ENCODE results near the gene ITGA4.
A peak's percentile ranks its signal among the peaks of the same experiment; 100 is the strongest.
"Not testable (repeated sequence)": the region's sequence is repeated elsewhere in the genome, so short reads cannot be mapped to it uniquely, and the experiment has no call there.

ITGA4 gene

GRCh38 chr2:181457121-181457740, at the start of gene ITGA4:
Gene ITGA4 (plus strand): TSS chr2:181457386. CDS start chr2:181457655, 269 bp downstream.
- peak; percentile 92 for DNase-seq

- no peak for DNase-seq
These were observed 48.3 kb upstream of the ITGA4 start for GRCh38 chr2:181408861-181409260.

GRCh38 chr2:181411105-181411849, 45.9 kb upstream of the ITGA4 start:
- DNase-seq: peak; percentile 47

GRCh38 chr2:181419129-181419855, 37.9 kb upstream of the ITGA4 start:
- peak; percentile 63 for DNase-seq

GRCh38 chr2:181420259-181421130, 36.7 kb upstream of the ITGA4 start:
- no peak for DNase-seq

GRCh38 chr2:181421131-181421458, 36.1 kb upstream of the ITGA4 start:
- DNase-seq: peak; percentile 49

- DNase-seq: no peak
These were observed 35.7 kb upstream of the ITGA4 start for GRCh38 chr2:181421464-181421863.

GRCh38 chr2:181426672-181427071, 30.5 kb upstream of the ITGA4 start:
- no peak for DNase-seq

GRCh38 chr2:181430406-181431118, 26.6 kb upstream of the ITGA4 start:
- DNase-seq: peak; percentile 91

- DNase-seq: peak; percentile 27
These were observed 25.5 kb upstream of the ITGA4 start for GRCh38 chr2:181431674-181432073.

- peak; percentile 74 for DNase-seq
These were observed 18.9 kb upstream of the ITGA4 start for GRCh38 chr2:181438261-181438660.

- DNase-seq: no peak
These were observed 16.8 kb upstream of the ITGA4 start for GRCh38 chr2:181440344-181440743.

GRCh38 chr2:181440919-181441318, 16.3 kb upstream of the ITGA4 start:
- no peak for DNase-seq

GRCh38 chr2:181441670-181442069, 15.5 kb upstream of the ITGA4 start:
- DNase-seq: peak; percentile 67

- peak; percentile 26 for DNase-seq
These were observed 12.5 kb upstream of the ITGA4 start for GRCh38 chr2:181444654-181445053.

GRCh38 chr2:181446985-181447384, 10.2 kb upstream of the ITGA4 start:
- DNase-seq: peak; percentile 90

GRCh38 chr2:181449278-181449677, 7.9 kb upstream of the ITGA4 start:
- not testable (repeated sequence) for DNase-seq

- DNase-seq: peak; percentile 37
These were observed 2.3 kb upstream of the ITGA4 start for GRCh38 chr2:181454686-181455450.

GRCh38 chr2:181456660-181457120, 496 bp upstream of the ITGA4 start:
- DNase-seq: peak; percentile 89

GRCh38 chr2:181457741-181458425, 697 bp downstream of the ITGA4 start:
- DNase-seq: peak; percentile 86

- DNase-seq: peak; percentile 81
These were observed 1.7 kb downstream of the ITGA4 start for GRCh38 chr2:181458871-181459270.
